ENCODE measurements around the gene AKAP3.

The AKAP3 gene

GRCh38 chr12:4643747-4644146 is 5.1 kb downstream of the AKAP3 start:
- Histone ChIP-seq H3K18ac (ENCODE audit: low read length) (no peak overlapping the region), H3K4me2 (ENCODE audit: insufficient read depth, low read length, poor library complexity, severe bottlenecking) (no peak overlapping the region), H3K14ac (ENCODE audit: low read length) (no peak overlapping the region), H2AFZ (ENCODE audit: low read length) (no peak overlapping the region), H2BK15ac (ENCODE audit: low read length) (no peak overlapping the region), H2BK5ac (ENCODE audit: low read length) (no peak overlapping the region), H2BK120ac (ENCODE audit: low read depth, low read length) (no peak overlapping the region), H3K4ac (ENCODE audit: low read length) (no peak overlapping the region), H3K4me3 (ENCODE audit: low read length in 2 of 2) (no peak overlapping the region), H2AK5ac (ENCODE audit: low read depth, low read length) (no peak overlapping the region), H3K36me3 (replicated peaks in 1 of 2; ENCODE audit: control insufficient read depth in 2 of 2, insufficient read depth in 2 of 2, low read length in 2 of 2) (no peaks in the 10 kb centered on the region), H3K9me3 (replicated peaks in 1 of 2; ENCODE audit: control insufficient read depth in 2 of 2, insufficient read depth in 1 of 2, low read depth in 1 of 2, low read length in 2 of 2) (no peaks in the 10 kb centered on the region), H3K27me3 (ENCODE audit: control insufficient read depth in 3 of 3, insufficient read depth in 3 of 3, low read depth in 1 of 3, low read length in 3 of 3) (no peaks in the 10 kb centered on the region), H4K91ac (ENCODE audit: low read depth, low read length, poor library complexity) (no peak overlapping the region), H3K27ac (replicated peaks; ENCODE audit: low read length) (no peak overlapping the region), H3K23ac (ENCODE audit: low read depth, low read length, poor library complexity) (no peak overlapping the region), H3K79me1 (ENCODE audit: low read depth, low read length) (peaks cover 3% of the 10 kb centered on the region), H3K4me1 (ENCODE audit: control insufficient read depth in 2 of 2, insufficient read depth in 1 of 2, low read depth in 1 of 2, low read length in 2 of 2) (peaks cover 0 to 2% of the 10 kb centered on the region in 2 donors), H2BK12ac (ENCODE audit: low read length) (no peak overlapping the region), H3K9ac (ENCODE audit: low read depth, low read length, poor library complexity) (no peak overlapping the region), H4K8ac (ENCODE audit: low read depth, low read length) (no peak overlapping the region)
- no peak for DNase-seq (ENCODE audit: low spot score)
- no CpG with 5 or more reads among the region's 6 CpGs for WGBS, 2 donors (ENCODE audit: extremely low coverage in 2 of 2, insufficient read length in 2 of 2, insufficient replicate concordance in 1 of 2)

DNA sequence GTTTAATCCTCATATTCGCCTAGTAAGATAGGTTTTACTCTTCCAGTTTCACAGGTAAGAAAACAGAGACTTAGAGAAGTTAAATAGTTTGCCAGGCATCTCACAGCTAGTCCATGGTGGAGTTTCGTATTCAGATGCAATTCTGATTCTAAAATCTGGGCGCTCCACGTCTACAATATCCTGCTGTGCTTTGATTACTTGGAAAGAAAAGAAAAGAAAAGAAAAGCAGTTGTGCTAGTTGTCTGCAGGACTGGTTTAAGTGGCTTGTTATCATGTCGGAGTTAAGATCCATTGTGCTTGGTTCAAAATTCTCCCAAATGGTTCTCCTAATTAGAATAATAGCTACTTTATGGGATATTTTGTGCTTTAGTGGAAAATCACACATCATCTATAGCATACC is 18.6 kb downstream of the AKAP3 start:
- Histone ChIP-seq H3K4ac (ENCODE audit: low read length) (no peak overlapping the region), H3K23ac (ENCODE audit: low read depth, low read length, poor library complexity) (no peak overlapping the region), H4K91ac (ENCODE audit: low read depth, low read length, poor library complexity) (no peak overlapping the region), H3K14ac (ENCODE audit: low read length) (no peak overlapping the region), H3K4me3 (ENCODE audit: low read length in 2 of 2) (no peak overlapping the region), H3K4me2 (ENCODE audit: insufficient read depth, low read length, poor library complexity, severe bottlenecking) (no peak overlapping the region), H2BK120ac (ENCODE audit: low read depth, low read length) (no peak overlapping the region), H2AFZ (ENCODE audit: low read length) (no peak overlapping the region), H2BK5ac (ENCODE audit: low read length) (no peak overlapping the region), H2BK12ac (ENCODE audit: low read length) (no peak overlapping the region), H3K27me3 (ENCODE audit: control insufficient read depth in 3 of 3, insufficient read depth in 3 of 3, low read depth in 1 of 3, low read length in 3 of 3) (peaks cover 0 to 6% (median 0%) of the 10 kb centered on the region in 3 experiments), H2BK15ac (ENCODE audit: low read length) (no peak overlapping the region), H3K79me1 (ENCODE audit: low read depth, low read length) (no peaks in the 10 kb centered on the region), H3K9ac (ENCODE audit: low read depth, low read length, poor library complexity) (no peak overlapping the region), H4K8ac (ENCODE audit: low read depth, low read length) (no peak overlapping the region), H3K9me3 (replicated peaks in 1 of 2; ENCODE audit: control insufficient read depth in 2 of 2, insufficient read depth in 1 of 2, low read depth in 1 of 2, low read length in 2 of 2) (no peaks in the 10 kb centered on the region), H2AK5ac (ENCODE audit: low read depth, low read length) (no peak overlapping the region), H3K18ac (ENCODE audit: low read length) (no peak overlapping the region), H3K27ac (replicated peaks; ENCODE audit: low read length) (no peak overlapping the region), H3K4me1 (ENCODE audit: control insufficient read depth in 2 of 2, insufficient read depth in 1 of 2, low read depth in 1 of 2, low read length in 2 of 2) (peaks cover 0 to 1% of the 10 kb centered on the region in 2 donors), H3K36me3 (replicated peaks in 1 of 2; ENCODE audit: control insufficient read depth in 2 of 2, insufficient read depth in 2 of 2, low read length in 2 of 2) (no peaks in the 10 kb centered on the region)
- WGBS, 2 donors (ENCODE audit: extremely low coverage in 2 of 2, insufficient read length in 2 of 2, insufficient replicate concordance in 1 of 2), result no CpG with 5 or more reads among the region's 5 CpGs
- no peak for DNase-seq (ENCODE audit: low spot score)

- Histone ChIP-seq H2BK15ac (ENCODE audit: low read length) (no peak overlapping the region), H3K4me2 (ENCODE audit: insufficient read depth, low read length, poor library complexity, severe bottlenecking) (no peak overlapping the region), H3K4me1 (ENCODE audit: control insufficient read depth in 2 of 2, insufficient read depth in 1 of 2, low read depth in 1 of 2, low read length in 2 of 2) (peaks cover 0 to 1% of the 10 kb centered on the region in 2 donors), H4K8ac (ENCODE audit: low read depth, low read length) (no peak overlapping the region), H3K4ac (ENCODE audit: low read length) (no peak overlapping the region), H2BK120ac (ENCODE audit: low read depth, low read length) (no peak overlapping the region), H4K91ac (ENCODE audit: low read depth, low read length, poor library complexity) (no peak overlapping the region), H3K18ac (ENCODE audit: low read length) (no peak overlapping the region), H2AFZ (ENCODE audit: low read length) (no peak overlapping the region), H3K27ac (replicated peaks; ENCODE audit: low read length) (no peak overlapping the region), H3K27me3 (ENCODE audit: control insufficient read depth in 3 of 3, insufficient read depth in 3 of 3, low read depth in 1 of 3, low read length in 3 of 3) (peaks cover 0 to 6% (median 0%) of the 10 kb centered on the region in 3 experiments), H3K36me3 (replicated peaks in 1 of 2; ENCODE audit: control insufficient read depth in 2 of 2, insufficient read depth in 2 of 2, low read length in 2 of 2) (no peaks in the 10 kb centered on the region), H2BK12ac (ENCODE audit: low read length) (no peak overlapping the region), H2AK5ac (ENCODE audit: low read depth, low read length) (no peak overlapping the region), H2BK5ac (ENCODE audit: low read length) (no peak overlapping the region), H3K9ac (ENCODE audit: low read depth, low read length, poor library complexity) (no peak overlapping the region), H3K4me3 (ENCODE audit: low read length in 2 of 2) (no peak overlapping the region), H3K9me3 (replicated peaks in 1 of 2; ENCODE audit: control insufficient read depth in 2 of 2, insufficient read depth in 1 of 2, low read depth in 1 of 2, low read length in 2 of 2) (no peaks in the 10 kb centered on the region), H3K14ac (ENCODE audit: low read length) (no peak overlapping the region), H3K23ac (ENCODE audit: low read depth, low read length, poor library complexity) (no peak overlapping the region), H3K79me1 (ENCODE audit: low read depth, low read length) (no peaks in the 10 kb centered on the region)
- WGBS, 2 donors (ENCODE audit: extremely low coverage in 2 of 2, insufficient read length in 2 of 2, insufficient replicate concordance in 1 of 2), result no CpG with 5 or more reads among the region's 10 CpGs
- no peak for DNase-seq (ENCODE audit: low spot score)
Measured at GRCh38 chr12:4628406-4628805, 20.4 kb downstream of the AKAP3 start.

- no peak overlapping the region for H3K9ac ChIP-seq (ENCODE audit: low read depth, low read length, poor library complexity)
- H2BK15ac ChIP-seq (ENCODE audit: low read length), result no peak overlapping the region
- no peaks in the 10 kb centered on the region for H3K79me1 ChIP-seq (ENCODE audit: low read depth, low read length)
- no peak overlapping the region for H2BK5ac ChIP-seq (ENCODE audit: low read length)
- H3K4me2 ChIP-seq (ENCODE audit: insufficient read depth, low read length, poor library complexity, severe bottlenecking), result no peak overlapping the region
- no peak overlapping the region for H3K27ac ChIP-seq (replicated peaks; ENCODE audit: low read length)
- no peak overlapping the region for H3K4me3 ChIP-seq (ENCODE audit: low read length in 2 of 2)
- H4K91ac ChIP-seq (ENCODE audit: low read depth, low read length, poor library complexity), result peak overlapping the region; percentile 26
- H3K9me3 ChIP-seq (replicated peaks in 1 of 2; ENCODE audit: control insufficient read depth in 2 of 2, insufficient read depth in 1 of 2, low read depth in 1 of 2, low read length in 2 of 2), result no peaks in the 10 kb centered on the region
- no peak overlapping the region for H2BK12ac ChIP-seq (ENCODE audit: low read length)
- H3K23ac ChIP-seq (ENCODE audit: low read depth, low read length, poor library complexity), result no peak overlapping the region
- no peak overlapping the region for H3K14ac ChIP-seq (ENCODE audit: low read length)
- DNase-seq (ENCODE audit: low spot score), result no peak
- H3K4ac ChIP-seq (ENCODE audit: low read length), result no peak overlapping the region
- peaks cover 0 to 6% (median 0%) of the 10 kb centered on the region in 3 experiments for H3K27me3 ChIP-seq (ENCODE audit: control insufficient read depth in 3 of 3, insufficient read depth in 3 of 3, low read depth in 1 of 3, low read length in 3 of 3)
- WGBS, 2 donors (ENCODE audit: extremely low coverage in 2 of 2, insufficient read length in 2 of 2, insufficient replicate concordance in 1 of 2), result no CpG with 5 or more reads among the region's 5 CpGs
- H3K18ac ChIP-seq (ENCODE audit: low read length), result no peak overlapping the region
- H4K8ac ChIP-seq (ENCODE audit: low read depth, low read length), result no peak overlapping the region
- H3K4me1 ChIP-seq (ENCODE audit: control insufficient read depth in 2 of 2, insufficient read depth in 1 of 2, low read depth in 1 of 2, low read length in 2 of 2), result peaks cover 0 to 1% of the 10 kb centered on the region in 2 donors
- H2BK120ac ChIP-seq (ENCODE audit: low read depth, low read length), result no peak overlapping the region
- H2AK5ac ChIP-seq (ENCODE audit: low read depth, low read length), result no peak overlapping the region
- no peak overlapping the region for H2AFZ ChIP-seq (ENCODE audit: low read length)
- no peaks in the 10 kb centered on the region for H3K36me3 ChIP-seq (replicated peaks in 1 of 2; ENCODE audit: control insufficient read depth in 2 of 2, insufficient read depth in 2 of 2, low read length in 2 of 2)
Measured at GRCh38 chr12:4626543-4626942, 22.3 kb downstream of the AKAP3 start.
